ENCODE results near the gene FICD. TPM values are rescaled to one million over a fixed set of nuclear protein-coding genes. Genes with fewer than 3 reads are reported as not detected.
A peak's percentile ranks its signal among the peaks of the same experiment; 100 is the strongest.

FICD gene
- polyA plus RNA-seq, 4 donors: 0.81 to 2.2 (median 1.5) TPM

DNA sequence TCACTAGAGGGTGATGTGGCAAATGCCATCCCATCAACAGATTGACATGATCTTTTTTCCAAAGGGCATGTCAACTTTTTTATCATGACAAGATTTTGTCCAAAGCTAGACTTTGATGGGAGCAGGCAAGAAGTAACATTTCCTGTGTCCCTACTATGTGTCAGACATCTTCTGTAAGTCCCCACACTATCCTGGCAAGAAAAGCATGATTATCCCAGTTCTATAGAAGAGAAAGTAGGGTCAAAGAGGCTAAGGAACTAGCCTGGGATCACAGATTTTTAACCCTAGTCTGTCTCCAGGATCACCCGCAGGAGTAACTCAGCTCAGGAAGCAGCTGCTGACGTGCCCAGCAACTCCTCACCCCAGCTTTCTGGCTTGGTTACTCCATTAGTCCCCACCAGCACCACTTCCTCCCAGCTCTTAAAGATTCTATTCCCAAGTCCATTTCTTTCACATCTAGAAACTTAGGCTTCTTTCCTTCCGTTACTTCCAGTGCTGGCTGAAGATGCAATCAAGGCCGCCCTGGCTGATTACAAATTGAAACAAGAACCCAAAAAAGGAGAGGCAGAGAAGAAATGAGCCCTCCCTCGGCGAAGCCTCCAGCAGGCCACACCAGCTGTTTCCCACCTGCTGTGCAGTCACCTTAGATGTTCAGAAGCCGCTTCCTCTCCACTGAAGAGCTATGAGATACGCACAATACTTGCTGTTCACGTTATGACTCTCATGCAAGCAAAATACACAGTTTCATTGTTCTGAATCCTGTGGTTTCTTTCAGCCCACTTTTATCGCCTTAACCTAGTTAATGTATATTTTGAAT lies 53.5 kb downstream of the FICD start:
- H3K4me1 ChIP-seq (ENCODE audit: control insufficient read depth in 3 of 3, insufficient read depth in 2 of 3, low read depth in 1 of 3, low read length in 2 of 3): peaks cover 0 to 5% (median 3%) of the 10 kb centered on the region in 3 donors
- peaks cover 12 to 32% (median 20%) of the 10 kb centered on the region in 3 donors for H3K36me3 ChIP-seq (ENCODE audit: control insufficient read depth in 3 of 3, insufficient read depth in 2 of 3, low read depth in 1 of 3, low read length in 3 of 3)
- 59 to 82% (median 60%) methylated on average over 10 of the region's 10 CpGs for WGBS, 3 donors
- no peaks in the 10 kb centered on the region for H3K27me3 ChIP-seq (ENCODE audit: control insufficient read depth in 3 of 3, insufficient read depth in 3 of 3, low read length in 3 of 3)
- peak in 1 of 2 donors; percentile 28 for DNase-seq
- FAIRE-seq: no peak
- H3K9me3 ChIP-seq (ENCODE audit: control insufficient read depth in 2 of 2, insufficient read depth in 1 of 2, low read depth in 1 of 2, low read length in 1 of 2): no peaks in the 10 kb centered on the region
- H3K4me3 ChIP-seq (ENCODE audit: low read depth in 1 of 3, low read length in 3 of 3): no peak overlapping the region
- peak overlapping the region; percentile 20 to 91 (median 41) for H3K27ac ChIP-seq (ENCODE audit: low read depth in 1 of 3, low read length in 2 of 3)

Other genes starting within 250 kb of the FICD start
- 1 to 10 TPM; 1.1 to 5.5 (median 2.6) TPM for gene CMKLR1, start 176.0 kb upstream of the FICD start, polyA plus RNA-seq
- gene SART3, start 45.9 kb downstream of the FICD start, polyA plus RNA-seq: 10 to 100 TPM; 15.9 to 52.3 (median 19.6) TPM
- 100 to 1,000 TPM; 102 to 178 (median 132) TPM for gene ISCU, start 47.3 kb downstream of the FICD start, polyA plus RNA-seq
- 10 to 100 TPM in 1 of 4 donors, 1 to 10 TPM in 2, under 1 TPM in 1; 0.67 to 12.3 (median 6.0) TPM for gene TMEM119, start 82.8 kb downstream of the FICD start, polyA plus RNA-seq
- 1 to 10 TPM; 1.1 to 7.2 (median 4.6) TPM for gene SELPLG, start 118.6 kb downstream of the FICD start, polyA plus RNA-seq
- 10 to 100 TPM; 22.2 to 59.2 (median 33.0) TPM for gene CORO1C, start 216.2 kb downstream of the FICD start, polyA plus RNA-seq

All from small intestine (tissue), 7 donors.